Activated CD4-positive, alpha-beta T cell treated with anti-CD3 and anti-CD28 coated beads, Interleukin-10, Interleukin-2, amounts not matched to agents 100 ng/mL and 50 ng/mL, durations not matched to agents 16 hours and 8 hours (primary cell): ENCODE data around the gene IST1.

ENCODE experiments used
- DNase-seq: peaks from one replicate; pipeline ENCODE4 v3.0.0-alpha.2; 2020

Gene IST1

GRCh38 chr16:71920658-71921057 lies 25.3 kb downstream of the IST1 start:
- DNase-seq = no peak

- DNase-seq = no peak
These were observed 28.8 kb downstream of the IST1 start for GRCh38 chr16:71923941-71924690.

DNA sequence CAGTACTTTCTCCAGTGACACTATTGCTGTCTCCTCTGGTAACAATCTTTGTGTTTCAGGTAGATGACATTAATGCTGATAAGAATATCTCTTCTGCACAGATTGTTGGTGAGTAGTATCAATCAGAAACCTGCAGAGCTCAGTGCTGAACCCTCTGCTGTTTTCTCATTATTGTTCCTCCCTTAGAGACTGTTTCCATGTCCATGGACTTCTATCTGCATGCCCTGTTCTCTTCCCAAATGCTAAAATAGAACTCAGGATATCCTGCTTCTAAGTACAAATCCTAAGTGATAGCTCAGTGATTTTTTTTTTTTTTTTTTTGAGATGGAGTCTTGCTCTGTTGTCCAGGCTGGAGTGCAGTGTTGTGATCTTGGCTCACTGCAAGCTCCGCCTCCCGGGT lies 29.4 kb downstream of the IST1 start:
- DNase-seq = no peak

GRCh38 chr16:71927383-71927782 lies 32.1 kb downstream of the IST1 start:
- DNase-seq = no peak

DNA sequence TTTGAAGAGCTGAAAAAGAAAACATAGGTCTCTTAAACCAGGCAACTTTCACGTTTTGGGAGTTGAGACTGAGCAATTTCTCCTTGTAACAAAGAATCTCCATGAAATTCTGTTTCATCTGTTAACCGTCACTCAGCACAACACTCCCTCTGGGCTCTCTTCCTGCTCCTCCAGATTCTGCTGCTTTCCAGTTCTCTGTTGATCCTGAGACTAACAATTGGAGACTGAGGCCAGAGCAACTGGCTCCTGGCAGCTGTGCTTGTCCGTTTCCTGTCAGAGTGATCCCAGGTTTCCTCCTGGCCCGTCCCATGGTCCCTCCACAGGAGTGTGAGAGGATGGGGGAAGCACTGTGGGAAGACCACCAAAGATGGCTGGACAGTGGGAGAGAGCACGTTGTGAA lies 32.5 kb downstream of the IST1 start:
- no peak for DNase-seq

- no peak for DNase-seq
These were observed 33.7 kb downstream of the IST1 start for GRCh38 chr16:71929048-71929447.

- DNase-seq = no peak
These were observed 34.8 kb downstream of the IST1 start for GRCh38 chr16:71930013-71930563.

- DNase-seq = no peak
These were observed 35.7 kb downstream of the IST1 start for GRCh38 chr16:71931001-71931400.

DNA sequence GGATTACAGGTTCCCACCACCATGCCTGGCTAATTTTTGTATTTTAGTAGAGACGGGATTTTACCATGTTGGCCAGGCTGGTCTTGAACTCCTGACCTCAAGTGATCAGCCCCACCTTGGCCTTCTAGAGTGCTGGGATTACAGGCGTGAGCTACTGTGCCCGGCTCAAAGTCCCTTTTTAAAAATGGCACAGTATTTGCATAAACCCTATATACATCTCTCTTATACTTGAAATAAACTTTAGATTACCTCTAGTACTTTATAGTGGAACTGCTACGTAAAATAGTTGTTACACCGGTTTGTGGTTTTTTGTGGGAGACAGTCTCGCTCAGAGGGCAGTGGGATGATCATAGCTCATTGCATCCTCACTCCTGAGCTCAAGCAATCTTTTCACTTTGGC lies 36.3 kb downstream of the IST1 start:
- DNase-seq = no peak

- no peak for DNase-seq
These were observed 37.7 kb downstream of the IST1 start for GRCh38 chr16:71933017-71933416.

DNA sequence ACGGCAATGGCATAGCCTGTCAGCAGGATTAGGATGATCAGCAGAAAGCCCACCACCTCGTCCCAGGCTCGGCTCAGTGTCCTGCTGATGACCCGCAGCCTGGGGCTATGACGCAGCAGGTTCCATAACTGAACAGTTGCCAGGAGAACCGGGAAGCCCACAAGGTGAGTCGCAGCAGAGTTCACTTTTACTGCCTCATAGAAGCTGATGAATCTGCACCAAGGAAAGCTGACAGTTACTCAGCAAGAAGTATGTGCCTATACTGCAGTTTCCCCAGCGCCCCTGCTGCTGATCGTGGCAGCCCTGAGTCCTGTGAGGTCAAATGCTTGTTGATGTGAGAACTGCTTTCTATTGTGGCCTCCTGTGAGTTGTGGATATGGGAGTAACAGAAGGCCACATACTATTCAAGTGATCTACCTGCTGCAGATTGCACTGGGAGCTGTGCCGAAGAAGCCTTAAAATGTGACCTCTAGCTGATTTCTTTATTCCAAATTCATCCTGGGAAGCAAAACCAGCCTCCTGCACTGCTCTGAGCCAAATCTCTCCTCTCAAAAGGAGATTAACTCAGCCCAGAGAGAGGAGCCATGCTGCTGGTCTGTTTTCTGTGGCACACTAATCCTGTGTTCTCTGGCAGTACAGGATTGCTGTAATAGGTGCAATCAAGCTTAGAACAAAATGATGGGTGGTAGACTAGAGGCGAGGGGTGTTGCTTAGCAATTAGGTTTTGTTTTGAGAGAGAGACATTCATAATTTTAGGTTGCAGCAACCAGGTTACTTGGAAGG lies 38.8 kb downstream of the IST1 start:
- DNase-seq = no peak

- no peak for DNase-seq
These were observed 42.7 kb downstream of the IST1 start for GRCh38 chr16:71937868-71938510.

GRCh38 chr16:71943887-71944286 lies 48.6 kb downstream of the IST1 start:
- DNase-seq = no peak

GRCh38 chr16:71945616-71946015 lies 50.3 kb downstream of the IST1 start:
- DNase-seq = no peak

GRCh38 chr16:71952825-71953224 lies 57.5 kb downstream of the IST1 start:
- DNase-seq = no peak

- no peak for DNase-seq
These were observed 58.8 kb downstream of the IST1 start for GRCh38 chr16:71954180-71954579.

DNA sequence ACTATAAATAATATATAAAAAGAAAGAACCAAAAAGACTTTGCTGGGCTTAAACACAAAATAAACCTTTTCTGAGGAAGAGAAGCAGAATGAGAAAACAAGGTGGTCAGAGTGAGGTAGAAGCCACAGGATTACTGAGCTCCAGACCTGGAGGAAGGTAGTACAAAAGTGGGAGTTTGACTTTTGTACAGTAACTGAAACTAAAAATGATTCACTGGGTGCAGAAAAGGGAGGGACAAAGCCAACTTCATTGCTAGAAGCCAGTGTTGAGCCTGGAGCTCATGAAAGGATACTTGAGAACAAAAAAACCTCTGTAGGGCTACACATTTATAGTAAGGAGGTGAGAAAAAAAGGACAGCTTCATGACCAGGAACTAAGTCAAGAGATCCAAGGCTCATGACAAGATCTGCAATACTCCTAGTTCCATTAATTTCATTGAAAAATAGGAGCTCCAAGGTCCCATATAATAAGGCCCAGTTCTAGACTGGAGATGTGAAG lies 59.4 kb downstream of the IST1 start:
- peak; percentile 15 for DNase-seq

DNA sequence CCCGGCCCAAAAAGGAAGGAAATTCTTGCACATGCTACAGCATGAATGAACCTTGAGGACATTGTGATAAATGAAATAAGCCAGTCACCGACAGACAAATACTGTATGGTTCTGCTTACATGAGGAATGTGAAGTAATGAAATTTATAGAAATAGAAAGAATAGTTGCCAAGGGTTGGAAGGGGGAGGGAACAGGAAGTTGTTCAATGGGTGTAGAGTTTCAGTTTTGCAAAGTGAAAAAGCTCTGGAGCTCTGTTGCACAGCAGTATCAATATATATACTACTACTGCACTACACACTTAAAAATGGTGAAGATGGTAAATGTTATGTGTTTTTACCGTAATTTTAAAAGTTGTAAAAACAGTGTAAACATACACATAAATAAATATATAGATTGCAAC lies 61.2 kb downstream of the IST1 start:
- DNase-seq = peak; percentile 34

- peak; percentile 84 for DNase-seq
These were observed 66.0 kb downstream of the IST1 start for GRCh38 chr16:71961066-71962039.

DNA sequence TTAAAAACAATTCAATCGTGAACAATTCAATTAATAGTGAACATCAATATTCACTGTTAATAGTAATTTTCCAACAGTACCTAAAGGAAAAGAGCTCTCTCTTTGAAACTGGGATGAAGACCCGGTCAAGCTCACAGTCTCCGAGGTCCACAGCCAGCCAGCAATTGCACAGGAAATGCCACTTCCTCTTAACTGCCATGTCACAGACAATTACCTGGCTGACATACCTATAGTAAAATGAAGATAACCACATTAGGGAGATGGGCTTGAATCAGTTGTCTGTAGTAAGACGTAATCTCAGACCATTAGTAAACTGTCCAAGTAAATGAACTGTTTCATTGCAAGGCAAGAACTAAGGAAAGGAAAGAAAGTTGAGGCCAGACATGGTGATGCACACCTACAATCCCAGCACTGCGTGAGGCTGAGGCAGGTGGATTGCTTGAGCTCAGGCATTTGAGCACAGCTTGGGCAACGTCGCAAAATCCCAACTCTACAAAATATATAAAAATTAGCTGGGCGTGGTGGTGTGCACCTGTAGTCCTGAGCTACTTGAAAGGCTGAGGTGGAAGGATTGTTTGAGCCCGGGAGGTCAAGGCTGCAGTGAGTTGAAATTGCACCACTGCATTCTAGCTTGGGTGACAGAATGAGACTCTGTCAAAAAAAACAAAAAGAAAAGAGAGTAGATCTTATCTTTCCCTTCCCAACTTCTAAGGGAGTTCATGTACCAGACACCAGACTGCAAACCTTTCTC lies 68.0 kb downstream of the IST1 start:
- no peak for DNase-seq

DNA sequence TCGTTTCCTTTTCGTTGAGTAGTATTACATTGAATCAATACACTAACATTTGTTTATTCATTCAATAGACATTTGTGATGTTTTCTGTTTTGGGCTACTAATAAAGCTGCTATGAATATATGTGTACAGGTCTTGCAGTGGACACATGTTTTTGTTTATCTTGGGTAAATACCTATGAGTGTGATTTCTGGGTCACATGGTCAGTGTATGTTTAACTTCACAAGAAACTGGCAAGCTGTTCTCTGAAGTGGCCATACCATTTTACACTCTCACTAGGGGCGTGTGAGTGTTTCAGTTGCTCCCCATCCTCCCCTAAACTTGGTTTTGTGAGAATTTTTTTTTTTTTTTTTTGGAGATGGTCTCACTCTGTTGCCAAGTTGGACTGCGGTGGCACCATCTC lies 69.9 kb downstream of the IST1 start:
- DNase-seq = no peak
